HG03469 (cell line): ENCODE data around the gene UBE2V1.
"Not testable (repeated sequence)": the region's sequence is repeated elsewhere in the genome, so short reads cannot be mapped to it uniquely, and the experiment has no call there.

Source experiments
- ATAC-seq: cut with Tn5 transposase; IDR thresholded peaks from one replicate; pipeline ENCODE4 v1.9.1; 2021; ENCODE audit warnings: mild to moderate bottlenecking, moderate library complexity, moderate number of reproducible peaks; ENCODE audit not compliant: unreplicated experiment

UBE2V1 gene

GRCh38 chr20:50066161-50066834, 46.7 kb downstream of the UBE2V1 start:
- no peak for ATAC-seq

- ATAC-seq = no peak
These were observed 47.7 kb downstream of the UBE2V1 start for GRCh38 chr20:50065325-50065615.

GRCh38 chr20:50063763-50064162, 49.2 kb downstream of the UBE2V1 start:
- ATAC-seq = not testable (repeated sequence)

- ATAC-seq = no peak
These were observed 50.7 kb downstream of the UBE2V1 start for GRCh38 chr20:50062006-50062838.

- ATAC-seq = no peak
These were observed 51.6 kb downstream of the UBE2V1 start for GRCh38 chr20:50061151-50062005.

GRCh38 chr20:50058662-50059402, 54.1 kb downstream of the UBE2V1 start:
- no peak for ATAC-seq

GRCh38 chr20:50057714-50058053, 55.3 kb downstream of the UBE2V1 start:
- ATAC-seq = no peak

GRCh38 chr20:50056951-50057713, 55.8 kb downstream of the UBE2V1 start:
- no peak for ATAC-seq

GRCh38 chr20:50056408-50056926, 56.5 kb downstream of the UBE2V1 start:
- ATAC-seq = no peak

GRCh38 chr20:50055524-50056083, 57.3 kb downstream of the UBE2V1 start:
- no peak for ATAC-seq

GRCh38 chr20:50054626-50055511, 58.1 kb downstream of the UBE2V1 start:
- ATAC-seq = no peak

- no peak for ATAC-seq
These were observed 58.8 kb downstream of the UBE2V1 start for GRCh38 chr20:50054231-50054547.

- no peak for ATAC-seq
These were observed 59.4 kb downstream of the UBE2V1 start for GRCh38 chr20:50053362-50054230.

- ATAC-seq = no peak
These were observed 60.2 kb downstream of the UBE2V1 start for GRCh38 chr20:50052550-50053361.

GRCh38 chr20:50050660-50051308, 62.2 kb downstream of the UBE2V1 start:
- ATAC-seq = no peak

- no peak for ATAC-seq
These were observed 62.7 kb downstream of the UBE2V1 start for GRCh38 chr20:50050214-50050613.
